HEK293T (cell line): ENCODE measurements around the gene CCT8L2.

Source experiments
- ARNT ChIP-seq: fragments of 450-650 bp; IDR thresholded peaks from 2 replicates; pipeline ENCODE4 v1.6.1; 2017; ENCODE audit warnings: mild to moderate bottlenecking
- SP1 ChIP-seq: fragments of 450-650 bp; IDR thresholded peaks from 2 replicates; pipeline ENCODE4 v1.6.1; 2017

DNA sequence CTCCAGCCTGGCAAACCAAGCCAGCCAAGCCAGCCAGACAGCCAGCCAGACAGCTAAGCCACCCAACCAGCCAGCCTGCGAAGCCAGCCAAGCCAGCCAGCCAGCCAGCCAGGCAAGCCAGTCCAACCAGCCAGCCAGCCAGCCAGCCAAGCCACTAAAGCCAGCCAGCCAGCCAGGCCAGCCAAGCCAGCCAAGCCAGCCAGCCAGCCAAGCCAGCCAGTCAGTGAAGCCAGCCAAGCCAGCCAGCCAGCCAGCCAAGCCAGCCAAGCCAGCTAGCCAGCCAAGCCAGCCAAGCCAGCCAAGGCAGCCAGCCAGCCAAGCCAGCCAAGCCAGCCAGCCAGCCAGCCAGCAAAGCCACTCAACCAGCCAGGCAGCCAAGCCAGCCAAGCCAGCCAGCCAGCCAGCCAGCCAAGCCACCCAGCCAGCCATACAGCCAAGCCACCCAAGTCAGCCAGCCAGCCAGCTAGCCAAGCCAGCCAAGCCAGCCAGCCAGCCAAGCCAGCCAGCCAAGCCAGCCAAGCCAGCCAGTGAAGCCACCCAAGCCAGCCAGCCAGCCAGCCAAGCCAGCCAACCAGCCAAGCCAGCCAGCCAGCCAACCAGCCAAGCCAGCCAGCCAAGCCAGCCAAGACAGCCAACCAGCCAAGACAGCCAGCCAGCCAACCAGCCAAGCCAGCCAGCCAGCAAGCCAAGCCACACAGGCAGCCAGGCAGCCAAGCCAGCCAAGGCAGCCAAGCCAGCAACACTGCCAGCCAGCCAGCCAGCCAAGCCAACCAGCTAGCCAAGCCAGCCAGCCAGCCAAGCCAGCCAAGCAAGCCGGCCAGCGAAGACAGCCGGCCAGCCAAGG is 29.7 kb downstream of the CCT8L2 start:
- TF ChIP-seq ARNT: no peak
- no peak for TF ChIP-seq SP1
